SH-SY5Y (cell line): ENCODE measurements around the gene NUCB1.

Experiments
- GATA2 ChIP-seq: IDR thresholded peaks from 2 replicates; pipeline ENCODE4 v1.6.1; 2011; ENCODE audit warnings: mild to moderate bottlenecking, low read depth, low read length
- GATA3 ChIP-seq: IDR thresholded peaks from 2 replicates; pipeline ENCODE4 v1.6.1; 2011; ENCODE audit warnings: low read depth, mild to moderate bottlenecking, low read length, moderate library complexity

- TF ChIP-seq GATA2: no peak
- no peak for TF ChIP-seq GATA3
Observed at GRCh38 chr19:48946463-48947257, 46.5 kb downstream of the NUCB1 start.
